ENCODE data around the gene OPRL1. TPM values are rescaled to one million over a fixed set of nuclear protein-coding genes. Genes with fewer than 3 reads are reported as not detected.
"Not testable (repeated sequence)": the region's sequence is repeated elsewhere in the genome, so short reads cannot be mapped to it uniquely, and the experiment has no call there.

OPRL1 gene
- total RNA-seq, 1 experiment from 2014 or later, result 34.0 TPM

GRCh38 chr20:64134744-64135143 lies 54.9 kb downstream of the OPRL1 start:
- not testable (repeated sequence) for H3K36me3 ChIP-seq (ENCODE audit: insufficient read depth, low read length); H3K4me2 ChIP-seq (ENCODE audit: low read depth, low read length, poor library complexity, severe bottlenecking); H3K4me1 ChIP-seq (ENCODE audit: low read length); DNase-seq; H3K79me2 ChIP-seq (ENCODE audit: low read length); H4K20me1 ChIP-seq (ENCODE audit: insufficient read depth, low read depth, low read length); H3K9me3 ChIP-seq (ENCODE audit: low read length); H3K4me3 ChIP-seq (ENCODE audit: low read length); H3K27ac ChIP-seq (ENCODE audit: low read length); H3K27me3 ChIP-seq (ENCODE audit: low read length); H2AFZ ChIP-seq (ENCODE audit: low read length); H3K9me2 ChIP-seq (replicated peaks; ENCODE audit: insufficient read depth, low read length); H3K9ac ChIP-seq (ENCODE audit: low read length)

- Histone ChIP-seq H3K9me2 (replicated peaks; ENCODE audit: insufficient read depth, low read length) (no peaks in the 10 kb centered on the region), H3K9ac (ENCODE audit: low read length) (no peak overlapping the region)
These were observed 56.3 kb downstream of the OPRL1 start for GRCh38 chr20:64136004-64136710.

GRCh38 chr20:64137598-64138031 lies 57.7 kb downstream of the OPRL1 start:
- no peak overlapping the region for H3K4me3 ChIP-seq (ENCODE audit: low read length)
- H3K27ac ChIP-seq (ENCODE audit: low read length), result no peak overlapping the region
- H3K36me3 ChIP-seq (ENCODE audit: insufficient read depth, low read length), result no peaks in the 10 kb centered on the region
- H3K4me1 ChIP-seq (ENCODE audit: low read length), result no peaks in the 10 kb centered on the region
- H3K9me2 ChIP-seq (replicated peaks; ENCODE audit: insufficient read depth, low read length), result no peaks in the 10 kb centered on the region
- H2AFZ ChIP-seq (ENCODE audit: low read length), result no peak overlapping the region
- DNase-seq, result no peak
- H3K9ac ChIP-seq (ENCODE audit: low read length), result no peak overlapping the region
- no peak overlapping the region for H3K4me2 ChIP-seq (ENCODE audit: low read depth, low read length, poor library complexity, severe bottlenecking)
- H3K9me3 ChIP-seq (ENCODE audit: low read length), result no peaks in the 10 kb centered on the region
- H3K27me3 ChIP-seq (ENCODE audit: low read length), result no peaks in the 10 kb centered on the region
- H4K20me1 ChIP-seq (ENCODE audit: insufficient read depth, low read depth, low read length), result no peaks in the 10 kb centered on the region
- no peaks in the 10 kb centered on the region for H3K79me2 ChIP-seq (ENCODE audit: low read length)

More at GRCh38 chr20:64136004-64136710, 56.3 kb downstream of the OPRL1 start:
- Histone ChIP-seq H3K4me1 (ENCODE audit: low read length) (no peaks in the 10 kb centered on the region), H4K20me1 (ENCODE audit: insufficient read depth, low read depth, low read length) (no peaks in the 10 kb centered on the region), H3K27ac (ENCODE audit: low read length) (no peak overlapping the region), H3K4me3 (ENCODE audit: low read length) (no peak overlapping the region), H3K79me2 (ENCODE audit: low read length) (no peaks in the 10 kb centered on the region), H3K36me3 (ENCODE audit: insufficient read depth, low read length) (no peaks in the 10 kb centered on the region), H3K27me3 (ENCODE audit: low read length) (no peaks in the 10 kb centered on the region), H3K9me3 (ENCODE audit: low read length) (no peaks in the 10 kb centered on the region), H3K4me2 (ENCODE audit: low read depth, low read length, poor library complexity, severe bottlenecking) (no peak overlapping the region), H2AFZ (ENCODE audit: low read length) (no peak overlapping the region)
- DNase-seq, result no peak

DNA sequence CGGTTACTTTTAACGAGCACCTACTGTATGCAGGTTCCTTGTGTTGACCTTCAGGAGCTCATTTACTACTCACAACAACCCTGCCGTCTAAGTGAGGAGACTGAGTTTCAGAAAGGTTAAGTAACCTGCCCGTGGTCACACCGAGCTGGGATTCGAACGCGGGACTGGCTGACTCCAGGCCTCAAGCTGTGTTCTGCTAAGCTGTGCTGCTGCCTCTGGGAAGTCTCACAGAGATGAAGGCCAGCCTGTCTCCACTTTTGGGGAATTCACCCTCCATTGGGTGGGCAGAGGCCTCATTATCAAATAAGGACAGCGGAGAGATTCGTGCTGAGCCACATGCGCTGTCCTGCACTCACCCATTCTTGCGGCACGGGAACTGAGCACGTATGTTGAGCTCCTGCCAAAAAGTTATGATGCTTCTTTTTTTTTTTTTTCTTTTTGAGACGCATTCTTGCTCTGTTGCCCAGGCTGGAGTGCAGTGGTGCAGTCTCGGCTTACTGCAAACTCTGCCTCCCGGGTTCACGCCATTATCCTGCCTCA lies 58.5 kb downstream of the OPRL1 start:
- no peak for DNase-seq
- Histone ChIP-seq H3K4me1 (ENCODE audit: low read length) (no peaks in the 10 kb centered on the region), H3K9me2 (replicated peaks; ENCODE audit: insufficient read depth, low read length) (no peaks in the 10 kb centered on the region), H3K9me3 (ENCODE audit: low read length) (no peaks in the 10 kb centered on the region), H3K79me2 (ENCODE audit: low read length) (no peaks in the 10 kb centered on the region), H3K27ac (ENCODE audit: low read length) (no peak overlapping the region), H2AFZ (ENCODE audit: low read length) (no peak overlapping the region), H3K27me3 (ENCODE audit: low read length) (no peaks in the 10 kb centered on the region), H3K36me3 (ENCODE audit: insufficient read depth, low read length) (no peaks in the 10 kb centered on the region), H3K4me2 (ENCODE audit: low read depth, low read length, poor library complexity, severe bottlenecking) (no peak overlapping the region), H3K9ac (ENCODE audit: low read length) (no peak overlapping the region), H3K4me3 (ENCODE audit: low read length) (no peak overlapping the region), H4K20me1 (ENCODE audit: insufficient read depth, low read depth, low read length) (no peaks in the 10 kb centered on the region)

GRCh38 chr20:64139199-64140060 lies 59.5 kb downstream of the OPRL1 start:
- Histone ChIP-seq H3K79me2 (ENCODE audit: low read length) (no peaks in the 10 kb centered on the region), H3K9ac (ENCODE audit: low read length) (no peak overlapping the region), H4K20me1 (ENCODE audit: insufficient read depth, low read depth, low read length) (no peaks in the 10 kb centered on the region), H3K27me3 (ENCODE audit: low read length) (no peaks in the 10 kb centered on the region), H3K4me3 (ENCODE audit: low read length) (no peak overlapping the region), H3K4me1 (ENCODE audit: low read length) (no peaks in the 10 kb centered on the region), H3K4me2 (ENCODE audit: low read depth, low read length, poor library complexity, severe bottlenecking) (no peak overlapping the region), H3K9me3 (ENCODE audit: low read length) (peaks cover 2% of the 10 kb centered on the region; the same call in 1 of the 2 replicates), H2AFZ (ENCODE audit: low read length) (no peak overlapping the region), H3K9me2 (replicated peaks; ENCODE audit: insufficient read depth, low read length) (no peaks in the 10 kb centered on the region), H3K36me3 (ENCODE audit: insufficient read depth, low read length) (no peaks in the 10 kb centered on the region), H3K27ac (ENCODE audit: low read length) (no peak overlapping the region)
- no peak for DNase-seq

- H3K9me2 ChIP-seq (replicated peaks; ENCODE audit: insufficient read depth, low read length), result no peaks in the 10 kb centered on the region
- no peak overlapping the region for H3K4me2 ChIP-seq (ENCODE audit: low read depth, low read length, poor library complexity, severe bottlenecking)
- H3K27ac ChIP-seq (ENCODE audit: low read length), result no peak overlapping the region
- no peaks in the 10 kb centered on the region for H3K4me1 ChIP-seq (ENCODE audit: low read length)
- no peaks in the 10 kb centered on the region for H3K79me2 ChIP-seq (ENCODE audit: low read length)
- no peaks in the 10 kb centered on the region for H3K27me3 ChIP-seq (ENCODE audit: low read length)
- H2AFZ ChIP-seq (ENCODE audit: low read length), result no peak overlapping the region
- H3K9me3 ChIP-seq (ENCODE audit: low read length), result peaks cover 10% of the 10 kb centered on the region
- DNase-seq, result no peak
- no peak overlapping the region for H3K4me3 ChIP-seq (ENCODE audit: low read length)
- no peaks in the 10 kb centered on the region for H4K20me1 ChIP-seq (ENCODE audit: insufficient read depth, low read depth, low read length)
- H3K36me3 ChIP-seq (ENCODE audit: insufficient read depth, low read length), result no peaks in the 10 kb centered on the region
- H3K9ac ChIP-seq (ENCODE audit: low read length), result no peak overlapping the region
These were observed 60.4 kb downstream of the OPRL1 start for GRCh38 chr20:64140061-64140931.

GRCh38 chr20:64140956-64141355 lies 61.1 kb downstream of the OPRL1 start:
- H3K9me2 ChIP-seq (replicated peaks; ENCODE audit: insufficient read depth, low read length), result no peaks in the 10 kb centered on the region
- no peak overlapping the region for H3K9ac ChIP-seq (ENCODE audit: low read length)
- H3K4me2 ChIP-seq (ENCODE audit: low read depth, low read length, poor library complexity, severe bottlenecking), result no peak overlapping the region
- no peaks in the 10 kb centered on the region for H3K36me3 ChIP-seq (ENCODE audit: insufficient read depth, low read length)
- peaks cover 11% of the 10 kb centered on the region for H3K9me3 ChIP-seq (ENCODE audit: low read length)
- DNase-seq, result no peak
- no peaks in the 10 kb centered on the region for H3K27me3 ChIP-seq (ENCODE audit: low read length)
- no peak overlapping the region for H3K4me3 ChIP-seq (ENCODE audit: low read length)
- no peaks in the 10 kb centered on the region for H3K4me1 ChIP-seq (ENCODE audit: low read length)
- no peaks in the 10 kb centered on the region for H3K79me2 ChIP-seq (ENCODE audit: low read length)
- H4K20me1 ChIP-seq (ENCODE audit: insufficient read depth, low read depth, low read length), result no peaks in the 10 kb centered on the region
- H3K27ac ChIP-seq (ENCODE audit: low read length), result no peak overlapping the region
- no peak overlapping the region for H2AFZ ChIP-seq (ENCODE audit: low read length)

Data from Karpas-422 (cell line).